CD14-positive monocyte (primary cell): ENCODE measurements around the gene SPATA6L. TPM values are rescaled to one million over a fixed set of nuclear protein-coding genes. Genes with fewer than 3 reads are reported as not detected.

ENCODE experiments used
- DNase-seq, 3 donors: peaks; one replicate each; pipeline ENCODE4 v3.0.0-alpha.2; 2011 to 2022
- H2AFZ ChIP-seq: 2 replicates; pipeline ENCODE4 v1.6.0; 2012; ENCODE audit warnings: mild to moderate bottlenecking, low read depth, low read length, inconsistent platforms; ENCODE audit not compliant: insufficient read depth, poor library complexity, severe bottlenecking
- H3K27ac ChIP-seq, 2 donors: 1 replicate in 1 of 2; 2 replicates in 1 of 2; pipeline ENCODE4 v1.5.1; 2012 to 2013; ENCODE audit warnings: low read length in 2 of 2, control low read depth in 1 of 2, inconsistent platforms in 1 of 2, low read depth in 1 of 2, mild to moderate bottlenecking in 1 of 2
- H3K27me3 ChIP-seq, 2 donors: one replicate each; pipeline versions ENCODE4 v1.6.0 to v1.6.1; 2011 to 2013; ENCODE audit warnings: low read length in 2 of 2; ENCODE audit not compliant: control insufficient read depth in 2 of 2, insufficient read depth in 2 of 2
- H3K36me3 ChIP-seq, 2 donors: replicated peaks in 1 of 2; 1 replicate in 1 of 2; 2 replicates in 1 of 2; pipeline versions ENCODE4 v1.5.1 to v1.6.1; 2012 to 2013; ENCODE audit warnings: low read length in 2 of 2, control low read depth in 1 of 2, inconsistent platforms in 1 of 2, mild to moderate bottlenecking in 1 of 2; ENCODE audit not compliant: insufficient read depth in 2 of 2, control insufficient read depth in 1 of 2
- H3K4me1 ChIP-seq, 2 donors: 1 replicate in 1 of 2; 2 replicates in 1 of 2; pipeline versions ENCODE4 v1.5.1 to v1.6.1; 2012 to 2013; ENCODE audit warnings: low read length in 2 of 2, control low read depth in 1 of 2, inconsistent platforms in 1 of 2, mild to moderate bottlenecking in 1 of 2, moderate library complexity in 1 of 2; ENCODE audit not compliant: insufficient read depth in 2 of 2, control insufficient read depth in 1 of 2
- H3K4me2 ChIP-seq: replicated peaks from 2 replicates; pipeline ENCODE3; 2012; ENCODE audit warnings: low read length, moderate library complexity, mild to moderate bottlenecking; ENCODE audit not compliant: poor library complexity, severe bottlenecking; ENCODE audit errors: extremely low read depth
- H3K4me3 ChIP-seq, 3 experiments: fragments of 200-600 bp in 1 of 3; sonication (generic) in 1 of 3; replicated peaks in 1 of 3; 1 replicate in 2 of 3; 2 replicates in 1 of 3; pipeline ENCODE4 v1.5.1; 2011 to 2013; ENCODE audit warnings: low read length in 3 of 3, mild to moderate bottlenecking in 3 of 3, control low read depth in 2 of 3, low read depth in 2 of 3, inconsistent platforms in 1 of 3, moderate library complexity in 1 of 3
- H3K79me2 ChIP-seq: 2 replicates; pipeline ENCODE4 v1.6.0; 2012; ENCODE audit warnings: mild to moderate bottlenecking, control low read depth, inconsistent platforms, low read length, moderate library complexity; ENCODE audit not compliant: insufficient read depth
- H3K9ac ChIP-seq: 2 replicates; pipeline ENCODE4 v1.6.0; 2017; ENCODE audit warnings: low read length, mild to moderate bottlenecking; ENCODE audit not compliant: insufficient read depth, poor library complexity, severe bottlenecking
- H3K9me3 ChIP-seq, 2 donors: replicated peaks in 1 of 2; 1 replicate in 1 of 2; 2 replicates in 1 of 2; pipeline versions ENCODE4 v1.5.1 to v1.6.1; 2012 to 2013; ENCODE audit warnings: low read length in 2 of 2, control low read depth in 1 of 2; ENCODE audit not compliant: control insufficient read depth in 1 of 2, insufficient read depth in 1 of 2
- H4K20me1 ChIP-seq: 2 replicates; pipeline ENCODE4 v1.6.0; 2012; ENCODE audit warnings: mild to moderate bottlenecking, low read length, control low read depth, moderate library complexity; ENCODE audit not compliant: insufficient read depth
- H3K27ac Mint-ChIP-seq, 7 donors: one replicate each; pipeline ENCODE4 v1.8.0; 2020; ENCODE audit warnings: mild to moderate bottlenecking in 7 of 7, mixed read lengths in 7 of 7, moderate library complexity in 6 of 7, inconsistent platforms in 2 of 7
- H3K27me3 Mint-ChIP-seq, 3 donors: one replicate each; pipeline ENCODE4 v1.8.0; 2021 to 2022; ENCODE audit warnings: low read depth in 3 of 3, mild to moderate bottlenecking in 3 of 3, mixed read lengths in 3 of 3, moderate library complexity in 3 of 3, inconsistent platforms in 1 of 3
- H3K36me3 Mint-ChIP-seq, 2 donors: one replicate each; pipeline ENCODE4 v1.8.0; 2020; ENCODE audit warnings: mixed read lengths in 2 of 2, inconsistent platforms in 1 of 2, mild to moderate bottlenecking in 1 of 2
- H3K4me1 Mint-ChIP-seq: one replicate; pipeline ENCODE4 v1.8.0; 2020; ENCODE audit warnings: mild to moderate bottlenecking, mixed read lengths
- H3K4me3 Mint-ChIP-seq, 2 donors: one replicate each; pipeline ENCODE4 v1.8.0; 2020; ENCODE audit warnings: mild to moderate bottlenecking in 2 of 2, mixed read lengths in 2 of 2, moderate library complexity in 1 of 2
- H3K9me3 Mint-ChIP-seq, 7 donors: one replicate each; pipeline ENCODE4 v1.8.0; 2020 to 2022; ENCODE audit warnings: mixed read lengths in 7 of 7, mild to moderate bottlenecking in 6 of 7, moderate library complexity in 6 of 7, inconsistent platforms in 2 of 7
- CTCF ChIP-seq: fragments of 200-600 bp; IDR thresholded peaks from one replicate; pipeline ENCODE4 v1.8.0; 2022; ENCODE audit warnings: antibody characterized with exemption, mild to moderate bottlenecking
- WGBS: methylation state at CpG from one replicate; pipeline ENCODE4 v1.1.5; 2013; ENCODE audit warnings: missing lambda C conversion rate; ENCODE audit not compliant: insufficient coverage; 5-methylcytosine and 5-hydroxymethylcytosine counted together
- intact Hi-C, 2 donors: fragments of 100-400 bp; cut with micrococcal nuclease; formaldehyde crosslinking; loops; one replicate each; pipeline versions ENCODE4 v1.15.0 to v1.15.1; 2023
- polyA plus RNA-seq, 3 donors: library from polyadenylated mRNA; depleted of rRNA in 1 of 3; unstranded in 2 of 3; stranded (reverse) in 1 of 3; fragments of 300-500 nt in 2 of 3; fragments of >200 nt in 1 of 3; fragmentation: Illumina TruSeq in 2 of 3; gene quantifications; 1 replicate in 2 of 3; 2 replicates in 1 of 3; pipeline ENCODE4 v1.2.3, GENCODE V29; 2012 to 2021

The SPATA6L gene
- polyA plus RNA-seq, 3 donors: not detected

DNA sequence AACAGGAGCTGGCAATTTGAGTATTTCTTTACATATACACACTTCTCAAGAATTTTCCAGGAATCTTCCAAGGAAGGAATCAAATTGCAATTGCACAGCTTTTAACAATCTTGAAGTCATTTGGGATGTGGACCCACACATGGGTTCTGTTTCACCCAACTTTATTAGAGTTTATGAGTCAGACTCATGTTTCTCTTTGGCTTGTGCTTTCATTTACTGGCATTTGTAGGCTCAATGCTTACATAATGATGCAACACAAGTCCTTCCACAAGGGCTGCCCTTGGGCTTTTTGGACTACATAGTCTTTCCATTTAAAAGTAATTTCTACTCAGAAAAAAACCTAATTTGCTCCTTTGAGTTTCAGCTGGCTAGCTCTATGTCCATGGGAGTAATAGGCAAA, 8.5 kb upstream of the SPATA6L start:
- H3K4me1 Mint-ChIP-seq: no peaks in the 10 kb centered on the region
- no peaks in the 10 kb centered on the region for H3K27me3 ChIP-seq
- H3K4me3 ChIP-seq: no peak overlapping the region
- H3K9me3 ChIP-seq: no peaks in the 10 kb centered on the region
- no peak for DNase-seq
- no peak overlapping the region for H3K27ac ChIP-seq
- H3K4me3 Mint-ChIP-seq: no peak overlapping the region
- intact Hi-C loops: loop anchor here in 1 of 2 donors (10.0 kb wide), 3 partner anchors 70 to 310 kb away; partner anchors contain the start of genes AK3, JAK2 and RCL1
- no peak overlapping the region for H3K9ac ChIP-seq
- no peaks in the 10 kb centered on the region for H3K9me3 Mint-ChIP-seq
- H4K20me1 ChIP-seq: no peaks in the 10 kb centered on the region
- H3K4me2 ChIP-seq: no peak overlapping the region
- H3K27ac Mint-ChIP-seq: no peak overlapping the region
- no peak overlapping the region for H2AFZ ChIP-seq
- H3K36me3 Mint-ChIP-seq: no peaks in the 10 kb centered on the region
- TF ChIP-seq CTCF: no peak
- H3K27me3 Mint-ChIP-seq: peaks cover 2 to 13% (median 3%) of the 10 kb centered on the region in 3 donors
- H3K79me2 ChIP-seq: peaks cover 2% of the 10 kb centered on the region
- no peaks in the 10 kb centered on the region for H3K36me3 ChIP-seq
- peaks cover 8 to 10% of the 10 kb centered on the region in 2 donors for H3K4me1 ChIP-seq

- H3K9me3 Mint-ChIP-seq: no peaks in the 10 kb centered on the region
- H3K36me3 Mint-ChIP-seq: no peaks in the 10 kb centered on the region
- no peak overlapping the region for H3K4me3 ChIP-seq
- peaks cover 2% of the 10 kb centered on the region for H3K4me1 Mint-ChIP-seq
- no peaks in the 10 kb centered on the region for H3K36me3 ChIP-seq
- H3K79me2 ChIP-seq: no peaks in the 10 kb centered on the region
- no peaks in the 10 kb centered on the region for H3K9me3 ChIP-seq
- H2AFZ ChIP-seq: no peak overlapping the region
- intact Hi-C loops: loop anchor here in 1 of 2 donors (10.0 kb wide), 3 partner anchors 73 to 313 kb away; partner anchors contain the start of genes AK3, JAK2 and RCL1
- no peak overlapping the region for H3K27ac ChIP-seq
- H3K4me1 ChIP-seq: peaks cover 0 to 2% of the 10 kb centered on the region in 2 donors
- no peak for DNase-seq
- H3K27me3 Mint-ChIP-seq: peaks cover 16 to 29% (median 18%) of the 10 kb centered on the region in 3 donors
- no peak for TF ChIP-seq CTCF
- no peak overlapping the region for H3K9ac ChIP-seq
- H3K27ac Mint-ChIP-seq: no peak overlapping the region
- peaks cover 12 to 14% of the 10 kb centered on the region in 2 donors for H3K27me3 ChIP-seq
- H4K20me1 ChIP-seq: no peaks in the 10 kb centered on the region
- H3K4me3 Mint-ChIP-seq: no peak overlapping the region
- no peak overlapping the region for H3K4me2 ChIP-seq
- WGBS: 100% methylated on average over 1 of the region's 1 CpG
Observed at GRCh38 chr9:4671737-4672136, 5.5 kb upstream of the SPATA6L start.
